Trophoblast cell (in vitro differentiated cells and primary cell): ENCODE data around the gene BMPR2.

Source experiments
- DNase-seq, 2 donors: peaks; one replicate each; pipeline ENCODE4 v3.0.0-alpha.2; 2016
- H2AFZ ChIP-seq: 2 replicates; pipeline ENCODE4 v1.6.1; 2013; ENCODE audit warnings: low read length, moderate library complexity, mild to moderate bottlenecking; ENCODE audit not compliant: insufficient read depth, poor library complexity
- H2AK5ac ChIP-seq: 2 replicates; pipeline ENCODE4 v1.6.1; 2013; ENCODE audit warnings: mild to moderate bottlenecking, low read length
- H2BK120ac ChIP-seq: 2 replicates; pipeline ENCODE4 v1.6.1; 2013; ENCODE audit warnings: low read length, mild to moderate bottlenecking, moderate library complexity; ENCODE audit not compliant: insufficient read depth, poor library complexity
- H2BK12ac ChIP-seq: 2 replicates; pipeline ENCODE4 v1.6.1; 2013; ENCODE audit warnings: mild to moderate bottlenecking, low read length, moderate library complexity
- H2BK5ac ChIP-seq: 2 replicates; pipeline ENCODE4 v1.6.1; 2013; ENCODE audit warnings: low read length, low read depth, moderate library complexity, mild to moderate bottlenecking; ENCODE audit not compliant: poor library complexity
- H3K14ac ChIP-seq: 2 replicates; pipeline ENCODE4 v1.6.1; 2013; ENCODE audit warnings: mild to moderate bottlenecking, low read length
- H3K18ac ChIP-seq: 2 replicates; pipeline ENCODE4 v1.6.1; 2013; ENCODE audit warnings: mild to moderate bottlenecking, low read length
- H3K23ac ChIP-seq: 2 replicates; pipeline ENCODE4 v1.6.1; 2013; ENCODE audit warnings: low read length
- H3K27ac ChIP-seq: 2 replicates; pipeline ENCODE4 v1.5.1; 2013; ENCODE audit warnings: low read depth, mild to moderate bottlenecking, inconsistent platforms, low read length, moderate library complexity
- H3K27me3 ChIP-seq: 2 replicates; pipeline ENCODE4 v1.6.1; 2013; ENCODE audit warnings: inconsistent platforms, mild to moderate bottlenecking, low read length, moderate library complexity; ENCODE audit not compliant: insufficient read depth
- H3K36me3 ChIP-seq, 2 experiments: 1 replicate in 1 of 2; 2 replicates in 1 of 2; pipeline ENCODE4 v1.6.1; 2013; ENCODE audit warnings: low read length in 2 of 2, mild to moderate bottlenecking in 2 of 2, moderate library complexity in 1 of 2; ENCODE audit not compliant: insufficient read depth in 2 of 2, control insufficient read depth in 1 of 2
- H3K4ac ChIP-seq: 2 replicates; pipeline ENCODE4 v1.6.1; 2013; ENCODE audit warnings: low read depth, mild to moderate bottlenecking, low read length, moderate library complexity
- H3K4me1 ChIP-seq, 2 experiments: 1 replicate in 1 of 2; 2 replicates in 1 of 2; pipeline ENCODE4 v1.6.1; 2013; ENCODE audit warnings: low read length in 2 of 2, mild to moderate bottlenecking in 2 of 2, moderate library complexity in 1 of 2; ENCODE audit not compliant: insufficient read depth in 2 of 2, control insufficient read depth in 1 of 2
- H3K4me2 ChIP-seq: 2 replicates; pipeline ENCODE4 v1.6.1; 2013; ENCODE audit warnings: inconsistent platforms, mild to moderate bottlenecking, low read length, moderate library complexity
- H3K4me3 ChIP-seq: 2 replicates; pipeline ENCODE4 v1.5.1; 2013; ENCODE audit warnings: mild to moderate bottlenecking, low read depth, low read length, inconsistent platforms
- H3K79me1 ChIP-seq: one replicate; pipeline ENCODE4 v1.6.1; 2013; ENCODE audit warnings: low read length
- H3K79me2 ChIP-seq: 2 replicates; pipeline ENCODE4 v1.6.1; 2013; ENCODE audit warnings: low read length, mild to moderate bottlenecking; ENCODE audit not compliant: control insufficient read depth, insufficient read depth, poor library complexity
- H3K9ac ChIP-seq: 2 replicates; pipeline ENCODE4 v1.6.1; 2013; ENCODE audit warnings: mild to moderate bottlenecking, low read length
- H3K9me3 ChIP-seq: 2 replicates; pipeline ENCODE4 v1.6.1; 2013; ENCODE audit warnings: low read depth, mild to moderate bottlenecking, control low read depth, inconsistent platforms, low read length; ENCODE audit not compliant: insufficient read depth
- H4K12ac ChIP-seq: 2 replicates; pipeline ENCODE4 v1.6.1; 2013; ENCODE audit warnings: low read depth, mild to moderate bottlenecking, low read length, moderate library complexity
- H4K8ac ChIP-seq: 2 replicates; pipeline ENCODE4 v1.6.1; 2013; ENCODE audit warnings: low read depth, mild to moderate bottlenecking, low read length, moderate library complexity
- H4K91ac ChIP-seq: one replicate; pipeline ENCODE4 v1.6.1; 2013; ENCODE audit warnings: low read depth, mild to moderate bottlenecking, low read length, moderate library complexity
- WGBS: extraction: QIAGEN DNeasy Blood & Tissue Kit; methylation state at CpG from one replicate; pipeline ENCODE4 v1.1.7; 2013; ENCODE audit warnings: missing lambda C conversion rate; ENCODE audit not compliant: insufficient read length, insufficient coverage; ENCODE audit errors: extremely low coverage; 5-methylcytosine and 5-hydroxymethylcytosine counted together

The BMPR2 gene

GRCh38 chr2:202560200-202560599 is 184.1 kb downstream of the BMPR2 start:
- H4K12ac ChIP-seq = no peak overlapping the region
- H3K4me2 ChIP-seq = no peak overlapping the region
- no peak overlapping the region for H3K14ac ChIP-seq
- no peak overlapping the region for H3K4me3 ChIP-seq
- H2AK5ac ChIP-seq = no peak overlapping the region
- H3K79me1 ChIP-seq = no peaks in the 10 kb centered on the region
- H2BK12ac ChIP-seq = no peak overlapping the region
- no peaks in the 10 kb centered on the region for H3K4me1 ChIP-seq
- no CpG with 5 or more reads among the region's 1 CpG for WGBS
- H3K9me3 ChIP-seq = no peaks in the 10 kb centered on the region
- no peaks in the 10 kb centered on the region for H3K79me2 ChIP-seq
- no peak overlapping the region for H3K27ac ChIP-seq
- H2BK120ac ChIP-seq = no peak overlapping the region
- no peak overlapping the region for H3K4ac ChIP-seq
- H3K18ac ChIP-seq = no peak overlapping the region
- H2AFZ ChIP-seq = no peak overlapping the region
- DNase-seq = no peak
- no peak overlapping the region for H2BK5ac ChIP-seq
- H3K9ac ChIP-seq = no peak overlapping the region
- H3K27me3 ChIP-seq = no peaks in the 10 kb centered on the region
- no peak overlapping the region for H4K8ac ChIP-seq
- no peak overlapping the region for H3K23ac ChIP-seq
- H4K91ac ChIP-seq = no peak overlapping the region
- peaks cover 33% of the 10 kb centered on the region in 2 experiments for H3K36me3 ChIP-seq

DNA sequence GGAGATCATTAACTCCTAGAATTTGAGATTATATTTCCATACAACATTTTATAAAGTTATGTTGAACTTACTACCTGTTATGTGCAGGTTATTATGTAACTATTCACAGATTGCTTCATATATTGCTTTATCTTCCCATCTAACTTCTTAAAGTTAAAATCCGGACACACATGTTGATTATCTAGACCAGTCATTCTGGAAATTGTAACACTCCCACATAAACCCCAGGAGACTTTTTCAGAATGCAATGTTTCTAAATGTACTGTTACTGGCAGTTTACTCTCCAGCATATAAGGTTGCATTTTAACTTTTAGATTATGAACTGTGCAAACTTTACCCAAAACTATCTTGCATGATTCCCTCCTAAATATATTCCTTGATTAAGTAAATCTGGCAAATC is 188.1 kb downstream of the BMPR2 start:
- no peak overlapping the region for H2AFZ ChIP-seq
- no peak overlapping the region for H3K27ac ChIP-seq
- no peaks in the 10 kb centered on the region for H3K9me3 ChIP-seq
- H3K4me3 ChIP-seq = no peak overlapping the region
- H2BK12ac ChIP-seq = no peak overlapping the region
- H3K4me1 ChIP-seq = no peaks in the 10 kb centered on the region
- no peaks in the 10 kb centered on the region for H3K79me1 ChIP-seq
- no peak overlapping the region for H3K18ac ChIP-seq
- H3K23ac ChIP-seq = no peak overlapping the region
- no peak overlapping the region for H4K12ac ChIP-seq
- H2BK120ac ChIP-seq = no peak overlapping the region
- H3K79me2 ChIP-seq = no peaks in the 10 kb centered on the region
- H3K36me3 ChIP-seq = peaks cover 2 to 6% of the 10 kb centered on the region in 2 experiments
- H4K91ac ChIP-seq = no peak overlapping the region
- no peak overlapping the region for H3K4me2 ChIP-seq
- H3K27me3 ChIP-seq = no peaks in the 10 kb centered on the region
- no peak overlapping the region for H3K4ac ChIP-seq
- H3K9ac ChIP-seq = no peak overlapping the region
- DNase-seq = peak in 1 of 2 donors; percentile 56
- H2BK5ac ChIP-seq = no peak overlapping the region
- H3K14ac ChIP-seq = no peak overlapping the region
- no CpG with 5 or more reads among the region's 1 CpG for WGBS
- H4K8ac ChIP-seq = no peak overlapping the region
- no peak overlapping the region for H2AK5ac ChIP-seq

DNA sequence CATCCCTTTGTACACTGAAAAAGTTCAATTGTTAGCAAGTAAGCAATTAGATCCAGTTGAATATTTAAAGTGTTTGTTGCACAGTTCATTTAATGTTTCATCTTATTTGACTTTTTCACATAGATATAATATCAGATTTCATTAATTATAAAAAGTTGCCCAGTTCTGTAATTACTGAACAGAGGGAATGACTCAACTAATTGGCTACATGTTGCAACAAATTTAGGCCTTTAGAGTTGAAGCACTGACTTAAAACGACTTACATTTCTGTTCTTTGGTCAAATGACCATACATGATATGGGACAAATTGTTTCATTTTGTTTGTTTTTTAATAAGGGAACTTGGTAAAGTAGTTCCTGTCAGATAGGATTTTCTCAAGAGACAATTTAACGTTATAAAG is 190.2 kb downstream of the BMPR2 start:
- no peak overlapping the region for H3K4me3 ChIP-seq
- no peak overlapping the region for H2BK5ac ChIP-seq
- no peak overlapping the region for H3K4me2 ChIP-seq
- no peak overlapping the region for H3K18ac ChIP-seq
- no peak overlapping the region for H3K23ac ChIP-seq
- DNase-seq = no peak
- H3K36me3 ChIP-seq = peaks cover 2 to 3% of the 10 kb centered on the region in 2 experiments
- H3K27me3 ChIP-seq = no peaks in the 10 kb centered on the region
- WGBS = no CpG with 5 or more reads among the region's 2 CpGs
- H4K12ac ChIP-seq = no peak overlapping the region
- H2AFZ ChIP-seq = no peak overlapping the region
- H2BK120ac ChIP-seq = no peak overlapping the region
- no peaks in the 10 kb centered on the region for H3K79me1 ChIP-seq
- H3K27ac ChIP-seq = no peak overlapping the region
- no peaks in the 10 kb centered on the region for H3K9me3 ChIP-seq
- H4K91ac ChIP-seq = no peak overlapping the region
- H2AK5ac ChIP-seq = no peak overlapping the region
- H3K79me2 ChIP-seq = no peaks in the 10 kb centered on the region
- H3K4ac ChIP-seq = no peak overlapping the region
- no peaks in the 10 kb centered on the region for H3K4me1 ChIP-seq
- no peak overlapping the region for H4K8ac ChIP-seq
- no peak overlapping the region for H3K14ac ChIP-seq
- no peak overlapping the region for H3K9ac ChIP-seq
- H2BK12ac ChIP-seq = no peak overlapping the region

DNA sequence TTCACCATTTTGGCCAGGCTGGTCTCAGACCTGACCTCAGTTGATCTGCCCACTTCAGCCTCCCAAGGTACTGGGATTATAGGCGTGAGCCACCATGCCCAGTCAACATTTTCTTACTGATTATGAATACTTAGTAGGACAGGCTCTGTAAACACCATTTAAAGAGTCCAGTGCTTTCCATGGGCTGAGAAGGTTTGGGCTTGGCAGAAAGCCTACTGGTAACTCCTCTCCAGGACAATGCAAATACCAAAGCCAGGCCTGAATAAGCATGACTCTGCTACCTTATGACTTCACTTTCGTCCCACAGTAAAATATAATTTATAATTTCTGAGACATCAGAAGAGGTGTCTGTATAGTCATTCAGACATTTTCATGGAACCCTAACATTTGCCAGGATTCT is 198.4 kb downstream of the BMPR2 start:
- no peak overlapping the region for H4K91ac ChIP-seq
- no peak overlapping the region for H4K8ac ChIP-seq
- H3K4me1 ChIP-seq = no peaks in the 10 kb centered on the region
- H3K4me2 ChIP-seq = no peak overlapping the region
- H3K27me3 ChIP-seq = no peaks in the 10 kb centered on the region
- no peak overlapping the region for H2AK5ac ChIP-seq
- no peak overlapping the region for H3K27ac ChIP-seq
- H2AFZ ChIP-seq = no peak overlapping the region
- H3K79me1 ChIP-seq = no peaks in the 10 kb centered on the region
- H3K36me3 ChIP-seq = no peaks in the 10 kb centered on the region
- H2BK12ac ChIP-seq = no peak overlapping the region
- H3K79me2 ChIP-seq = no peaks in the 10 kb centered on the region
- no peaks in the 10 kb centered on the region for H3K9me3 ChIP-seq
- H3K23ac ChIP-seq = no peak overlapping the region
- no peak overlapping the region for H2BK120ac ChIP-seq
- no peak overlapping the region for H2BK5ac ChIP-seq
- no peak overlapping the region for H3K18ac ChIP-seq
- no peak overlapping the region for H3K4me3 ChIP-seq
- no CpG with 5 or more reads among the region's 2 CpGs for WGBS
- no peak overlapping the region for H3K4ac ChIP-seq
- H3K14ac ChIP-seq = no peak overlapping the region
- H3K9ac ChIP-seq = no peak overlapping the region
- H4K12ac ChIP-seq = no peak overlapping the region
- DNase-seq = no peak
